ENCODE results near the gene SUGCT.

DNA sequence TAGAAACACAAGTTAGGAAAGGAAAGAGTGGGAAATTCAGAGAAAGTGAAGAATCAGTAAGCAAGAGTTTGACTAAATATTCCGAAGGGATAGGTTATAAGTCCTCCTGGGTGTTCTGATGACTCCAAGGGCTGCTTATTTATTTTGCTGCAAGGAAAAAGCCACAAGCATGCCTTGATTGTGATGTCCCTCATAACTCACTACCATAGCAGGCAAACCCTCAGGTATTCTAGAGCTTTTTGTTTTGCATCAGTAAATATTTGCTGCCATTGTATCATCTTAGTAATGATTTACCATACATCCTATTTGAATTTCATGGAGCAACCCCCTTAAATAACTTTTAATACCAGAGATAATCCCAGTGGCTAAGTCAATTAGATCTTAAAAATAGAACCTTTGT, 688.1 kb downstream of the SUGCT start:
- TF ChIP-seq CTCF (IDR thresholded peaks at IDR 0.05; ENCODE audit: low read depth, low read length) (no peak), EZH2phosphoT487 (IDR thresholded peaks at IDR 0.05; ENCODE audit: low read depth) (no peak)
